COLO668 (cell line): ENCODE results near the gene PLEKHG4B.
"Not testable (repeated sequence)": the region's sequence is repeated elsewhere in the genome, so short reads cannot be mapped to it uniquely, and the experiment has no call there.

Source experiments
- DNase-seq: peaks from one replicate; lab custom pipeline; 2025; ENCODE audit not compliant: unreplicated experiment; lab: John Stamatoyannopoulos, UW

The PLEKHG4B gene

DNA sequence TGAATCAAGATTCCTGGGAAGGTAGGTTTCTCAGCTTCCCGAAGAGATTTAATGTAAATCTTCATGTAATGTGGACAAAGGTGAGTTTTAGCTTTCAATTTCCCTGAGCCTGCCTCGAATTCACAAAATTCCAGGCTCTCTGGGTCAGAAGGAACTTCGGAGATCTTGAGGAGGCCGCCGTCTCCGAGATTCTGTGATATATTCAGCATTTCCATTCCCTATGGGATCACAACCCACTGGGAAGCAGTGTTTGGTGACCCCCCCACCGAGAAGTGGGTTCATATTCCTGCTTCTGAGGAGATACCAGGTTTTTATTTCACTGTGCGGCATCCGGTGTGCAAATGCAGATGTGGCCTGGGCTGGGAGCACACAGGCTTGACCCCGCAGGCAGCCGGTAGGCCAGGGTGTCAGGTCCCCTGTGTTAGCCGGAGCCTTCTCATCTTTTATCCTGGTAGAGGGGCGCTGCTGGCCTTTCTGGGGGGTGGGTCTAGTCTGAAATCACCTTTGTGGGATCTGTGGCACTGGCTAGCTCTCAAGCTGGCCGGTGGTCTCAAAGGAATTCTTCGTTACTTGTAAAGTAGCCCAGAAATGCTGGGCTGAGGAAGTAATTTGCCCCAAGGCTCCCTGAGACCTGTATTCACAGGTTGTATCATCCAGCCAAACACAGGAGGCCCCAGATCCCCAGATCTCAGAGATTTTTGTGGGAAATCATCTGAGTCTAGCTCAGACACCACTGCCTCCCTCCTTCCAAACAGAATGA is 1.4 kb downstream of the PLEKHG4B start:
- DNase-seq = no peak

DNA sequence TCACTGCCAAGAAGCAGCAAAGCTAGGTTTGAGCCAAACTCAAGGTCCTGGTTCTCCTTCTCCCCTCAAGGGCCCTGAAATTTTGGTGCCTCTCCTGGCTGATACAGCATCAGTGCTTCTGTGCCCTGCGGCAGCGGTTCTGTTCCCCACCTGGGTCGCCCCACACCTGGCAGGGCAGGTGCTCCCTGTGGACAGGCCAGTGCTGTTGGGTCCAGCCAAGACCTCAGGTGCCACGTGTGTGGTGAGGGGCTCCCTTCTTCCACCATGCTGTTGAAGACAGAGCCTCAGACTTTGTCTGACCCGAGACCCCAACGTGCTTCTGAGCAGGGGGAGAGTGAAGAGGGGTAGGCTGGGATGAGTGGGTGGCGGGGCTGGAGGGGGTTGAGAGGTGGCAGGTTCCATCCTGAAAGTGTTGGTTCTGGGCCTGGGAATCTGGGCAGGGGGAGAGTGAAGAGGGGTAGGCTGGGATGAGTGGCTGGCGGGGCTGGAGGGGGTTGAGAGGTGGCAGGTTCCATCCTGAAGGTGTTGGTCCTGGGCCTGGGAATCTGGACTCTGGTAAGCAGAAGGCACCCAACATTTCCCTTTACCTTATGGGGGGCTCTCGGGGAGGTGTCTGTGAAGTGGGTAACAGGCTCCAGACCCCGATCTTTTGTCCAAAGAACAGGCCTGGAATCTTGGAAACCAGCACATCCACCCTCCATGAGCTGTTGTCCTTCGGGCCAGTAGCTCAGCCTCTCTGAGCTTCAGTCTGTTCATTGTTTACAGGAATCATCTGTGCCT is 2.3 kb downstream of the PLEKHG4B start:
- no peak for DNase-seq

DNA sequence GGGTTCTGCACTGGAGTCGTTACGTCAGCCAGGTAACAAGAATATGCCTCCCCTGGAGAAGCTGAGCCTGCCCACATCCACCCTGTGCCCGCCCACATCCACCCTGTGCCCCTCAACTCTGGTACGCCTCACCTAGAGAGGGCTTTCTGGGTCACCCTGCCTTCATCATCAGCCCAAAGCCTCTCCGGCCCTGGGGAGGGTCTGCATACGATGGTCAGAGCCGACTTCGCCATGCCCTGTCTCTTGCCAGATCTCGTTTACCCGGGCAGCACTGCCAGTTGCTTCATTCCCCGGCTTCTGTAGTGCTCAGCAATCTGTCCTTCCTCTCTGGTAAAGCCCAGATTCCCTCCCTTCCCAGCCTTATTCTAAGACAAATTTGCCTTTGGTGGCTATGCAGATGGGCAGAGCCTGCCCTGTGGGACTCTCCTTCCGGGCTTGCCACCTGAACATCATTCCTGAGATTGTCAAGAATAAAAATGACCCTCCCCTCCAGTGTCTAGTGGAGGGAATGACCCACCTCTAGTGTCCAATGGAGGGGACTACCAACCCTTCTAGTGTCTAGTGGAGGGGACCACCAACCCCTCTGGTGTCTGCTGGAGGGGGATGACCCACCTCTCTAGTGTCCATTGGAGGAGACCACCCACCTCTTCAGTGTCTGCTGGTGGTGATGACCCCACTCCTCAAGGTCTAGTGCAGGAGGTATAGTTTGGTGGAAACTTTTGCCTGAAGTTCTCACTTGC is 3.4 kb downstream of the PLEKHG4B start:
- DNase-seq = no peak

DNA sequence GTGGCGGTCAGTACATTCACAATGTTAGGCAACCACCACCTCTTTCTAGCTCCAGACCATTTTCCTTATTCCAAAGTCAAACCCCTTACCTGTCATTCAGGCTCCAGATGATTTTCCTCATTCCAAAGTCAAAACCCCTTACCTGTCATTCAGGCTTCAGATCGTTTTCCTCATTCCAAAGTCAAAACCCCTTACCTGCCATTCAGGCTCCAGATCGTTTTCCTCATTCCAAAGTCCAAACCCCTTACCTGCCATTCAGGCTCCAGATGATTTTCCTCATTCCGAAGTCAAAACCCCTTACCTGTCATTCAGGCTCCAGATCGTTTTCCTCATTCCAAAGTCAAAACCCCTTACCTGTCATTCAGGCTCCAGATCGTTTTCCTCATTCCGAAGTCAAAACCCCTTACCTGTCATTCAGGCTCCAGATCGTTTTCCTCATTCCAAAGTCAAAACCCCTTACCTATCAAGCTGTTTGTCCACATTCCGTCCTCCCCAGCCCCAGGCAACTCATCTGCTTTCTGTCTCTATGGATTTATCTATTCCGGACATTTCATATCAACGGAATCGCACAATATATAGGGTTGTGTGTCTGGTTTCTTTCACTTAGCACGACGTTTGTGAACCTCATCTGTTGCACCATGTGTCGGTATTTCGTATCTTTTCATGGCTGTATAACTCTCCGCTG is 5.2 kb downstream of the PLEKHG4B start:
- no peak for DNase-seq

DNA sequence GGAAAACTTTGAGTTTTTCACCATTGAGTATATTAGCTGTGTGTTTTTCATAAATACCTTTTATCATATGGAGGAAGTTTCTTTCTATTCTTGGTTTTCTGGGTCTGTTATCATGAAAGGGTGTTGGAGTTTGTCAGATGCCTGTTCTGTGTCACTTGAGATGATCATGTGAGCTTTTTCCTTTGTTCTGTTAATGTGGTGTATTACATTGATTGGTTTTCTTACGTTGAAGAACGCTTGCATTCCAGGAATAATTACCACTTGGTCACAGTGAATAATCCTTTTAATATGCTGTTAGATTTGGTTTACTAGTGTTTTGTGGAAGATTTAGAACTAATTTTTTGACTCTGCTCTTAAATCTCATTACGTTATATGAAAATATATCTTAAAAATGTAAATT is 7.8 kb downstream of the PLEKHG4B start:
- no peak for DNase-seq

DNA sequence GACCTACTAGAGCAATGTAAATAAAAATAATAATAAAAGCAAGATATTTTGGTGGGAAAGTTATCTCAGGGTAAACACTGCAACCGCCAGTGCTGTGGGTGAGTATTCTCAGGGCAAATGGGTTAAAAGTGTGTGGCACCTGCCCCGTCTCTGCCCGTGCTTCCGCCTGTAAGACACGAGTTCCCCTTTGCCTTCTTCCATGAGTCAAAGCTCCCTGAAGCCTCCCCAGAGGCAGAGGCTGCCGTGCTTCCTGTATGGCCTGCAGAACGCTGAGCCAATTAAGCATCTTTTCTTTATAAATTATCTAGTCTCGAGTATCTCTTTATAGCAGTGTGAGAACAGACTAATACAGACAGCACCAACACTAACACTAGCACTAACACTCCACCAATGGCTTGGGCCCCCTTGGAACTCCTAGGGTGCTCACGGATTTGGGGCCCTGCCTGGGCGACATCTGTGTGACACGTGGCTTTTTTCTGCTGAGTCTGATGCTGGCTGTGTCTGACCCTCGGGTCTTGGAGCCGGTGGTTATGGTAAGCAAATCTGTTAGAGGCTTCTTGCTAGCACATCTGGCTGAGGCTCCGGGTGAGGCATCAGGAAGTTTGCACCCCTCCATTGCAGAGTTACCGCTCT is 10.6 kb downstream of the PLEKHG4B start:
- DNase-seq = no peak

DNA sequence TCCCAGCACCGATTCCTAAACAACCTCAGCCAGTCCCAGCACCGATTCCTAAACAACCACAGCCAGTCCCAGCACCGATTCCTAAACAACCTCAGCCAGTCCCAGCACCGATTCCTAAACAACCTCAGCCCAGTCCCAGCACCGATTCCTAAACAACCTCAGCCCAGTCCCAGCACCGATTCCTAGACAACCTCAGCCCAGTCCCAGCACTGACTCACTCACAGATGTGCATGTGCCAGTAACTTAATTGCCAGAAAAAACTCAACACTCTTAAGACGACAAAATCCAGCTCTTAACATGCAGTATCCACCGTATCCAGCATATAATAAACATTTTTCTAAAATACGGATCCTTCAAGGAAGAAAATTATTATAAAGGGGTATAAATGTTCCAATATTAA is 12.1 kb downstream of the PLEKHG4B start:
- DNase-seq = not testable (repeated sequence)

DNA sequence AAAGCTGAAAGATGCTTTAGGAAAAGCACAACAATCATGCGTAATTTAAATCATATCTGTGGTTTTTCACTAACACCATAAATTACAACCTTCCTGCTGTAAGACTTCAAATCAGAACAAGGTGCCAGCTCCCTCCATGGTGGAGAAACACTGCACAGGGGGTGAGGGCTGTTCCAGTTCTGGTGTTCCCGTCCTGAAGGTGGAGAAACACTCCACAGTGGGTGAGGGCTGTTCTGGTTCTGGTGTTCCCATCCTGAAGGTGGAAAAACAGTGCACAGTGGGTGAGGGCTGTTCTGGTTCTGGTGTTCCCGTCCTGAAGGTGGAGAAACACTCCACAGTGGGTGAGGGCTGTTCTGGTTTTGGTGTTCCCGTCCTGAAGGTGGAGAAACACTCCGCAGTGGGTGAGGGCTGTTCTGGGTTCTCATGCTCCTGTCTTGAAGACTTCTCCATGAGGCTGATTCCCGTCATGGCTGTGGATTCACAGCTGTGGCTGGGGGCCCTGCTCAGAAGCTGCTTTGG is 12.9 kb downstream of the PLEKHG4B start:
- no peak for DNase-seq

DNA sequence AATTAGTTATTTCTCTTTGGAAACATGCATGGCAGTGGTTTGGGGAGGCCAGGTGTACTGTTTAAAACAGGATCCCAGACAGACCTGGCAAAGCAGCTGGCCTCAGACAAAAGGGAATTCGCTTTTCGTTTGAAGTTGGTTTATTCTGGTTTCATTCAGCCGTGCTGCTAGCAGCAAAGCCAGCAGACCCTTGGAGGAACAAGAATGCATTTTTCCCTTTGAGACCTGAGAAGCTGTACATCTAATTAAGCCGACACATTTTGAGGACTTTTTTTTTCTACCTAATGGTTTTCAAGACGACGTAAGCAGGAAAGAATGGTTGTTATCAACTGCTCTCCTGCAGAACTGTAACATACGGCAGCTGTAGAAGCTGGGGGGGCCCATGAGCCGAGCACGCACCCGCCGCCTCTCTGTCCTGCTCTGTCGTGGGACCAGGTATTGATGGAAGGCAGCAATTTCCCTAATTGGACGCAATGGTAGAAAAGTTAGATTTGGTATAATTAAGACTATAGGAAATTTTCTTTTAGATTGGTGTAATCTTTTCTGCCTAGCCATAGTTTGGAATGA is 13.6 kb downstream of the PLEKHG4B start:
- DNase-seq = no peak

DNA sequence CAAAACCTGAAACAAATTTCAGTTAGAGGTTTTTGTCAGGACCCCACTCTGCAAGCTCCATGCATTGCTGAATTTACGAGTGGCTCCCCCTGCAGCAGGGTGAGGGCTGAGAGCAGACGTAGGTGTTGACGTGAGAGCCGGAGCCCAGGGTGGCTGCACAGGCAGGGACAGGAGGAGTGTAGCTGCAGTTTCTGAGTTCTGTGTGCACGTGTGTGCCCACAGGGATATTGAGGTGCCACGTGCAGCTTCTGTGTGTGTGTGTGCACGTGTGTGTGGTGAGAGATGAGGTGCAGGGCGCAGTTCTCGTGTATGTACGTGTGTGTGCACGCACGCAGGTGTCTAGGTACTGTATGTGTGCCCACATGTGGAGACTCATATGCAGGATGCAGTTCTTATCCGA is 14.6 kb downstream of the PLEKHG4B start:
- no peak for DNase-seq

DNA sequence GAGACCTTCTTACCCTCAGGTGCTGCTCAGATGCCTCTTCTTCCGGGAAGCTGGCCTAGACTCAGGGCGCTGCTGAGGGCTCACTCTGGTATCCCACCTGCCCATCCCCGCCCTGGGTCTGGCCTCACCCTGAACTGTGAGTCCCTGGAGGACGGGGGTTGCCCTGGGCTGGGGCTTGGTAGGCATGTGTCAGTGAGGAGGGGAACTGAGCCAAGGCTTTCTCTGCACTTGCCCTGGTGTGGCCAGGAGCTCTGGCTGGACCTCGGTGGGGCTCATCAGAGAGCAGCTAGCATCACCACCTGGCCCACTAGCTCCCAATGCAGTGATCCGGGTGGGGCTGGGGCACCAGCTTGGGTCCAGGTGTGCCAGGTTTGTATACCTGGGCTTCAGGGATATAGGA is 15.6 kb downstream of the PLEKHG4B start:
- no peak for DNase-seq

DNA sequence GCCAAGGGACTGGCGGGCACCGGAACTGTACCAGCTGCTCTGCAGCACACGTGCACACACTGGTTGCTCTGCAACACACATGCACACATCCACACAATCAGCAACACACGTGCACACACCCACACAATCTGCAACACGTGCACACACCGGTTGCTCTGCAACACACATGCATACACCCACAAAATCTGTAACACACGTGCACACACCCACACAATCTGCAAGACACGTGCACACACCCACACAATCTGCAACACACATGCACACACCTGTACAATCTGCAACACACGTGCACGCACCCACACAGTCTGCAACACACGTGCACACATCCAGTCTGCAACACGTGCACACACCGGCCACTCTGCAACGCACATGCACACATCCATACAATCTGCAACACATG is 17.9 kb downstream of the PLEKHG4B start:
- DNase-seq = no peak

DNA sequence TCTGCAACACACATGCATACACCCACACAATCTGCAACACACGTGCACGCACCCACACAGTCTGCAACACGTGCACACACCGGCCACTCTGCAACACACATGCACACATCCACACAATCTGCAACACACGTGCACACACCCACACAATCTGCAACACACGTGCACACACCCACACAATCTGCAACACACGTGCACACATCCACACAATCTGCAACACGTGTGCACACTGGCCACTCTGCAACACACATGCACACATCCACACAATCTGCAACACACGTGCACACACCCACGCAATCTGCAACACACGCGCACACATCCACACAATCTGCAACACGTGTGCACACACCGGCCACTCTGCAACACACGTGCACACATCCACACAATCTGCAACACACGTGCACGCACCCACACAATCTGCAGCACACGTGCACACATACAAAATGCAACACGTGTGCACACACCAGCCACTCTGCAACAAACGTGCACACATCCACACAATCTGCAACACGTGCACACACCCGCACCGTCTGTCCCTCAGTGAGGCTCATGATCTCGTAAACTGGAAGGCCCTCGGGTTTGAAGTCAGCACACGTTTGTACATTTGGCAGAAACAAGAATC is 18.4 kb downstream of the PLEKHG4B start:
- DNase-seq = no peak

DNA sequence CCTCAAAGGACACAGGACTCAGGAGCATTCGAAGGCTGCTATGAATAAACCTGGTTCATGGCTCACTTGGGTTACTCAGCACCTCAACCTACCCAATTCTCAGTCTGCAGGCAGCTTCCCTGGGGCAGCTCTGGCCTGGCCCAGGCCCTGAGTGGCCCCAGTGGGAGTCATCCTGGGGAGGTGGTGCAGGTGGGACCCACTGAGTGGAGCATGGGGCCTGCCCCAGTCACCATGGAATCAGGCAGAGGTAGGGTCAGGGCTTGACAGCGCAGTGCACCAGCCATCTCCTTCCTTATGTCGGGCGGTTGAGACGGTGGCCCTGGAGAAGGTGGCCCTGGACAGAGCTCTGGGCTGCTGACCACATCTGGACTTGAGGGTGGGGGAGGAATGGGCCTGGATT is 19.2 kb downstream of the PLEKHG4B start:
- no peak for DNase-seq

DNA sequence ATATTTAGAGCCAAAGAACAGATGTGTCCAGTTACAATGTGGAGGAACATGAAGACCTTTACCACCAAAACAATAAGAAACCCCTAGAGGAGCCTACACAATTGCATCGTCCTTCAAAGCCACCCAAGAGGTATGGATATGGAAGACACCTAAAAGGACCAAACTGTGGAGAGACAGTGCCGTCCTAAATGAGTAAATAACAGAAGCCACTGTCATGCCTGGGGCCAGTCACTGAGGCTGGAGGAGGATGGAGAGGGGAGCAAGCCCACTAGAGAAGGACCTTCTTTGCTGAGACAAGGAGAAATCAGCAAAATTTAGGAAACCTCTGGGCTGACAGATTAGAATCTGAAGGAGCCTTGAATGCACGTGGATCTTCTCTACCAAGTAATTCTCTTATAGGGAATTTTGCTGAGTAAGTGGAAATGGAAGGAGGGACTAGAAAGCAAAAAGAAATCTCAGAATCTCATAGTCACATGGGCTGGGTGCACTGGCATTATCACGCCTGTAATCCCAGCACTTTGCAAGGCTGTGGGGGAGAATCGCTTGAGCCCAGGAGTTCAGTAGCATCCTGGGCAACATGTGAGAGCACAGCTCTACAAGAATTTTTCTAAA is 27.6 kb downstream of the PLEKHG4B start:
- no peak for DNase-seq

DNA sequence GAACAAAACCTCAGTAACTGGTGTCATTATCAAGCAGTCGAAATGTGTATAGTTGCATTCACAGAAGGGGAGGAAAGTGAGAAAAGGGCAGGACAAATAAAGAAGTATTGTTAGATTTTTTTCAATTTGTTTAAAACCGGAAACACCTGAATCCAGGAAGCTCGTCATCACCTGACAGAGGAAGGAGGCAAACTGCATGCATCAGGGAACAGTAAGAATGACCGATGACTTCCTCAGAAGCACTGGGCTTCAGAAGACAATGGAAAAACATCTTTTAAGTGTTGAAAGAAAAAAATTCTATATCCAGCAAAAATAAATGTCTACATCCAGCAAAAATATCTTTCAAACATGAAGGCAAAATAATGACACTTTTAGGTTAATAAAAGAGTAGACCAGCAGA is 29.5 kb downstream of the PLEKHG4B start:
- no peak for DNase-seq

DNA sequence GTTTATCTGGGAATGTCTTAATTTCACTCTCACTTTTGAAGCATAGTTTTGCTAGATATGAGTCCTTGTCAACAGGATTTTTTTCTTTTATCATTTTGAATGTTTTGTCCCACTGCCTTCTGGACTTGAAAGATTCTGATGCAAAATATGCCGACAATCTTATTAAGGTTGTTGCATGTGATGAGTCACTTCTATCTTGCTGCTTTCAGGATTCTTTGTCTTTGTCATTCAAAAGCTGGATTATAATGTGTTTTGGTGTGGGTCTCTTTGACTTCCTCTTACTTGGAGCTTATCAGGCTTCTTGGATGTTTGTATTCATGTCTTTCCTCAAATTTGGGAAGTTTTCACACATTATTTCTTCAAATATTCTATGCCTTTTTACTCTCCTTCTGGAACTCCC is 33.8 kb downstream of the PLEKHG4B start:
- no peak for DNase-seq

DNA sequence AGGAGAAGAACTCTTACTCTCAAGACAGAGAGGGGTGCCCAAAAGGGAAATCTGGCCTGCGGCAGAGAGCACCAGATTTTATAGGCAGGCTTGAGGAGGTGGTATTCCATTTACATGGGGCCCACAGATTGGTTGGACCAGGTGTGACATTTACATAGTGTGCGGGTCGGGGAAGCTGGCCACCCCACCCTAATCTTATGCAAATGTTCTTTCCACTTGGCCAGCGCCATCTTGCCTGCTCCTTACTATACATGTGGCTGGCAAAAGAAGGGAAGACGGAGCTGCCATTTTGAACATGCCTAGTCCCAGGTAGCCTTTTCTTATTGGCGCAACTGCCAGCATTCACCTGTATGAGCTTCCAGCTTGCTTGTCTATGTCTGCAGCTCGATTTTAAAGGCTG is 34.8 kb downstream of the PLEKHG4B start:
- no peak for DNase-seq

DNA sequence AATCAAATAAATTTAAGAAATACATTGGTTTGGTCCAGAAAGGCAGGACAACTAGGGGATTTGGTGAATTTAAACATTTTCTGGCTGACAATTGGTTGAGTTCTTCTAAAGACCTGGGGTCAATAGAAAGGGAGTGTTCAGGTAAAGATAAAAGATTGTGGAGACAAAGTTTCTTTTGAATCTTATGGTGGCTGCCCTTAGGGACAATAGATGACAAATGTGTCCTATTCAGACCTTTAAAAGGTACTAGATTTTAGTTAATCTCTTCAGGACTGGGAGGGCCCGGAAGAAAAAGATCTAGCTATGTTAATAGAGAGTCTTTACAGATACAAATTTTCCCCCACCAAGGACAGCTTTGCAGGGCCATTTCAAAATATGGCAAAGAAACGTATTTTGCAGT is 35.9 kb downstream of the PLEKHG4B start:
- DNase-seq = no peak
